HCT116 (cell line): Measurements from ENCODE around the gene TBC1D22B.

Source experiments
- CEBPB ChIP-seq: IDR thresholded peaks from 2 replicates; pipeline ENCODE4 v1.6.1; 2012; ENCODE audit warnings: low read depth
- TF ChIP-seq, protein P1 (sequence below), 3 experiments: fragments of 200-600 bp in 1 of 3; sonication (generic) in 1 of 3; IDR thresholded peaks in 2 of 3; conservative IDR thresholded peaks in 1 of 3; 2 replicates each; pipeline ENCODE4 v1.5.1; 2012 to 2017; ENCODE audit warnings: low read depth in 2 of 3, low read length in 2 of 3, antibody characterized with exemption in 1 of 3, borderline replicate concordance in 1 of 3, control low read depth in 1 of 3, mild to moderate bottlenecking in 1 of 3, mixed read lengths in 1 of 3, mixed run types in 1 of 3, moderate library complexity in 1 of 3; ENCODE audit not compliant: insufficient read depth in 1 of 3

DNA sequence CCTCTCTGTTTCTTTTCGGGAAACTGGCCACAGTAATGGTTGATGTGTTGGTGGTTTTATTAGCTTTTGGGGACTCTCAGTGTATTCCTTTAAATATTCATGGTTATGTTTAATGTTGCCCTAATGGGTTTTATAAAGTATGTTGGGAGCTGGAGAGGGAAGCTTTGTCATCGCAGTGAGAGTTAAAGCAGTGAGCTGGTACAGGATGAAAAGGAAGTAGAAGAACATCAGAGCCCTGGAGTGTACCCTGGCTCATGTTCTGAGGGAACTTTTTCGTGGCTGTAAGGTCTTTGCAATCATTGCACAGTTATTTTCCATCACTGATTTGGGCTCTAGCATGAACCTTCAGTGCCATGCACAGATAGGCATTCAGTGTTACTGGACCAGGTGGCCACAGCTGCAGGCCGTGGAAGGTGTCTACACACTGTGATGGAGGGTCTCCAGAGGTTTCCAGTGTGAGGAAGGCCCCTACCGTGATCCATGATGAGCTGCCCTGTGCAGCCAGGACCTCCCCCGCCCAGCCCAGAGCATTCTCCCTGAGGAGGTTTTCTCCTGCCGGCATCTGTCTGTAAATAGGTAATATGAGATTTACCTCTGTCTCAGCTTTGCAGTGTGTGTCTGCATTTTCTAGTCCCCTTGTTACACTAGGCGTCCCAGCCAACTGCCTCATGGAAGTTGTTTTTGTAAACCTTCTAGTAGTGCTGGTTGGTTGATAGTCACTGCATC is 22.8 kb downstream of the TBC1D22B start:
- TF ChIP-seq, protein P1, sequence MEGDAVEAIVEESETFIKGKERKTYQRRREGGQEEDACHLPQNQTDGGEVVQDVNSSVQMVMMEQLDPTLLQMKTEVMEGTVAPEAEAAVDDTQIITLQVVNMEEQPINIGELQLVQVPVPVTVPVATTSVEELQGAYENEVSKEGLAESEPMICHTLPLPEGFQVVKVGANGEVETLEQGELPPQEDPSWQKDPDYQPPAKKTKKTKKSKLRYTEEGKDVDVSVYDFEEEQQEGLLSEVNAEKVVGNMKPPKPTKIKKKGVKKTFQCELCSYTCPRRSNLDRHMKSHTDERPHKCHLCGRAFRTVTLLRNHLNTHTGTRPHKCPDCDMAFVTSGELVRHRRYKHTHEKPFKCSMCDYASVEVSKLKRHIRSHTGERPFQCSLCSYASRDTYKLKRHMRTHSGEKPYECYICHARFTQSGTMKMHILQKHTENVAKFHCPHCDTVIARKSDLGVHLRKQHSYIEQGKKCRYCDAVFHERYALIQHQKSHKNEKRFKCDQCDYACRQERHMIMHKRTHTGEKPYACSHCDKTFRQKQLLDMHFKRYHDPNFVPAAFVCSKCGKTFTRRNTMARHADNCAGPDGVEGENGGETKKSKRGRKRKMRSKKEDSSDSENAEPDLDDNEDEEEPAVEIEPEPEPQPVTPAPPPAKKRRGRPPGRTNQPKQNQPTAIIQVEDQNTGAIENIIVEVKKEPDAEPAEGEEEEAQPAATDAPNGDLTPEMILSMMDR (IDR thresholded peaks at IDR 0.05 in 2 of 3, conservative IDR thresholded peaks at IDR 0.05 in 1 of 3; ENCODE audit: borderline replicate concordance in 1 of 3, insufficient read depth in 1 of 3, low read depth in 2 of 3, low read length in 2 of 3) = no peak
- TF ChIP-seq CEBPB = no peak
